Body of pancreas (tissue), 4 donors: Measurements from ENCODE around the gene SLC9A9.

Experiments
- CTCF ChIP-seq, 7 experiments: fragments of 450-650 bp in 4 of 7; fragments of 200-600 bp in 3 of 7; sonication (generic) in 3 of 7; IDR thresholded peaks; one replicate each; pipeline ENCODE4 v1.5.1; 2016 to 2019; ENCODE audit warnings: antibody characterized with exemption in 7 of 7
- POLR2A ChIP-seq, 3 donors: fragments of 450-650 bp; IDR thresholded peaks; one replicate each; pipeline ENCODE4 v1.6.1; 2016; ENCODE audit warnings: antibody characterized with exemption in 3 of 3, mild to moderate bottlenecking in 2 of 3

- no peak for TF ChIP-seq CTCF (IDR thresholded peaks at IDR 0.05)
- no peak for TF ChIP-seq POLR2A (IDR thresholded peaks at IDR 0.05)
Observed at GRCh38 chr3:143326983-143327778, 521.1 kb downstream of the SLC9A9 start.
